HAP-1 (cell line): ENCODE measurements around the gene MYCN.
"Not testable (repeated sequence)": the region's sequence is repeated elsewhere in the genome, so short reads cannot be mapped to it uniquely, and the experiment has no call there.

ENCODE experiments used
- DNase-seq, 2 experiments: peaks; one replicate each; pipeline ENCODE4 v3.0.0-alpha.2; 2016 to 2020; ENCODE audit warnings: low spot score in 2 of 2
- H3K27me3 ChIP-seq: fragments of 250-450 bp; sonication (Bioruptor Pico); 2 replicates; pipeline ENCODE4 v1.5.1; 2020; ENCODE audit warnings: low read depth, mild to moderate bottlenecking, moderate library complexity
- H3K36me3 ChIP-seq: fragments of 250-450 bp; sonication (Bioruptor Pico); replicated peaks from 2 replicates; pipeline ENCODE4 v1.5.1; 2020; ENCODE audit warnings: mild to moderate bottlenecking
- H3K4me1 ChIP-seq: fragments of 250-450 bp; sonication (Bioruptor Pico); 2 replicates; pipeline ENCODE4 v1.5.1; 2020; ENCODE audit warnings: mild to moderate bottlenecking
- H3K4me3 ChIP-seq: fragments of 250-450 bp; sonication (Bioruptor Pico); 2 replicates; pipeline ENCODE4 v1.5.1; 2020; ENCODE audit warnings: mild to moderate bottlenecking, moderate library complexity
- H3K9me3 ChIP-seq: fragments of 250-450 bp; sonication (Bioruptor Pico); 2 replicates; pipeline ENCODE4 v1.5.1; 2020; ENCODE audit warnings: mild to moderate bottlenecking, moderate library complexity
- in situ Hi-C: fragments of 300-500 bp; cut with MboI; formaldehyde crosslinking; loops from 3 replicates; pipeline ENCODE4 v1.14.3; 2020; ENCODE audit warnings: low sequenced_read_pairs, inconsistent platforms, mixed read lengths

The MYCN gene

GRCh38 chr2:15948704-15948957 is 8.3 kb downstream of the MYCN start:
- no peaks in the 10 kb centered on the region for H3K27me3 ChIP-seq
- H3K9me3 ChIP-seq: no peaks in the 10 kb centered on the region
- peaks cover 11% of the 10 kb centered on the region for H3K36me3 ChIP-seq
- no peak for DNase-seq
- H3K4me3 ChIP-seq: no peak overlapping the region
- in situ Hi-C loops: loop anchor here (25.0 kb wide), 2 partner anchors 311 to 564 kb away; no protein-coding TSS in a partner anchor
- H3K4me1 ChIP-seq: peaks cover 9% of the 10 kb centered on the region

GRCh38 chr2:15949126-15949525 is 8.8 kb downstream of the MYCN start:
- Histone ChIP-seq H3K9me3 (no peaks in the 10 kb centered on the region), H3K36me3 (peaks cover 11% of the 10 kb centered on the region), H3K4me3 (no peak overlapping the region), H3K4me1 (peaks cover 4% of the 10 kb centered on the region), H3K27me3 (no peaks in the 10 kb centered on the region)
- DNase-seq: no peak
- in situ Hi-C loops: loop anchor here (25.0 kb wide), 2 partner anchors 312 to 563 kb away; no protein-coding TSS in a partner anchor

GRCh38 chr2:15949551-15949950 is 9.2 kb downstream of the MYCN start:
- DNase-seq: no peak
- Histone ChIP-seq H3K27me3 (no peaks in the 10 kb centered on the region), H3K4me3 (no peak overlapping the region), H3K4me1 (no peaks in the 10 kb centered on the region; the same call in 1 of the 2 replicates), H3K9me3 (no peaks in the 10 kb centered on the region), H3K36me3 (peaks cover 11% of the 10 kb centered on the region)
- in situ Hi-C loops: loop anchor here (25.0 kb wide), 2 partner anchors 312 to 563 kb away; no protein-coding TSS in a partner anchor

- peaks cover 11% of the 10 kb centered on the region for H3K36me3 ChIP-seq
- DNase-seq: no peak
- no peaks in the 10 kb centered on the region for H3K27me3 ChIP-seq
- in situ Hi-C loops: no loop called here
- no peaks in the 10 kb centered on the region for H3K9me3 ChIP-seq
- no peak overlapping the region for H3K4me3 ChIP-seq
- H3K4me1 ChIP-seq: no peaks in the 10 kb centered on the region
Observed at GRCh38 chr2:15950088-15950952, 10.0 kb downstream of the MYCN start.

- H3K36me3 ChIP-seq, H3K4me1 ChIP-seq, H3K9me3 ChIP-seq, in situ Hi-C loops, H3K4me3 ChIP-seq, DNase-seq, H3K27me3 ChIP-seq: not testable (repeated sequence)
Observed at GRCh38 chr2:15951936-15952335, 11.6 kb downstream of the MYCN start.

GRCh38 chr2:15952451-15953146 is 12.2 kb downstream of the MYCN start:
- DNase-seq: no peak
- no peaks in the 10 kb centered on the region for H3K36me3 ChIP-seq
- H3K27me3 ChIP-seq: no peaks in the 10 kb centered on the region
- in situ Hi-C loops: no loop called here
- H3K9me3 ChIP-seq: no peaks in the 10 kb centered on the region
- H3K4me3 ChIP-seq: no peak overlapping the region
- no peaks in the 10 kb centered on the region for H3K4me1 ChIP-seq

- Histone ChIP-seq H3K9me3 (no peaks in the 10 kb centered on the region), H3K27me3 (no peaks in the 10 kb centered on the region), H3K4me3 (no peak overlapping the region), H3K4me1 (no peaks in the 10 kb centered on the region), H3K36me3 (no peaks in the 10 kb centered on the region)
- no peak for DNase-seq
- in situ Hi-C loops: no loop called here
Observed at GRCh38 chr2:15953147-15953630, 12.8 kb downstream of the MYCN start.

GRCh38 chr2:15953891-15954680 is 13.7 kb downstream of the MYCN start:
- H3K4me1 ChIP-seq: no peaks in the 10 kb centered on the region
- no peak for DNase-seq
- H3K27me3 ChIP-seq: no peaks in the 10 kb centered on the region
- in situ Hi-C loops: no loop called here
- H3K36me3 ChIP-seq: no peaks in the 10 kb centered on the region
- no peak overlapping the region for H3K4me3 ChIP-seq
- no peaks in the 10 kb centered on the region for H3K9me3 ChIP-seq

- H3K4me1 ChIP-seq: no peaks in the 10 kb centered on the region
- in situ Hi-C loops: no loop called here
- H3K36me3 ChIP-seq: no peaks in the 10 kb centered on the region
- H3K9me3 ChIP-seq: no peaks in the 10 kb centered on the region
- H3K4me3 ChIP-seq: no peak overlapping the region
- DNase-seq: no peak
- no peaks in the 10 kb centered on the region for H3K27me3 ChIP-seq
Observed at GRCh38 chr2:15954761-15955160, 14.4 kb downstream of the MYCN start.

GRCh38 chr2:15955232-15955988 is 15.1 kb downstream of the MYCN start:
- no peaks in the 10 kb centered on the region for H3K4me1 ChIP-seq
- H3K27me3 ChIP-seq: no peaks in the 10 kb centered on the region
- DNase-seq: no peak
- no peak overlapping the region for H3K4me3 ChIP-seq
- no peaks in the 10 kb centered on the region for H3K9me3 ChIP-seq
- H3K36me3 ChIP-seq: no peaks in the 10 kb centered on the region
- in situ Hi-C loops: no loop called here

- Histone ChIP-seq H3K4me3 (no peak overlapping the region), H3K4me1 (no peaks in the 10 kb centered on the region), H3K27me3 (no peaks in the 10 kb centered on the region), H3K36me3 (no peaks in the 10 kb centered on the region), H3K9me3 (no peaks in the 10 kb centered on the region)
- DNase-seq: no peak
- in situ Hi-C loops: no loop called here
Observed at GRCh38 chr2:15956230-15956629, 15.9 kb downstream of the MYCN start.

- DNase-seq: no peak
- H3K4me1 ChIP-seq: no peaks in the 10 kb centered on the region
- in situ Hi-C loops: no loop called here
- H3K36me3 ChIP-seq: no peaks in the 10 kb centered on the region
- no peaks in the 10 kb centered on the region for H3K27me3 ChIP-seq
- H3K9me3 ChIP-seq: no peaks in the 10 kb centered on the region
- H3K4me3 ChIP-seq: no peak overlapping the region
Observed at GRCh38 chr2:15956751-15957736, 16.7 kb downstream of the MYCN start.
